Breast epithelium (tissue), 4 donors: Measurements from ENCODE around the gene CCDC9B. TPM values are rescaled to one million over a fixed set of nuclear protein-coding genes. Genes with fewer than 3 reads are reported as not detected.

Source experiments
- DNase-seq, 2 donors: peaks; one replicate each; pipeline ENCODE4 v3.0.0-alpha.2; 2019; ENCODE audit warnings: low spot score in 2 of 2
- H3K27ac ChIP-seq, 2 donors: fragments of 200-600 bp; sonication (generic) in 1 of 2; one replicate each; pipeline ENCODE4 v1.5.1; 2016 to 2019; ENCODE audit warnings: mild to moderate bottlenecking in 1 of 2
- H3K27me3 ChIP-seq, 2 donors: fragments of 200-600 bp; sonication (generic) in 1 of 2; one replicate each; pipeline versions ENCODE4 v1.5.1 to v1.6.0; 2017 to 2019; ENCODE audit warnings: control low read depth in 1 of 2, mild to moderate bottlenecking in 1 of 2
- H3K36me3 ChIP-seq: fragments of 200-600 bp; one replicate; pipeline ENCODE4 v1.5.1; 2019
- H3K4me1 ChIP-seq, 2 donors: fragments of 200-600 bp; sonication (generic); one replicate each; pipeline ENCODE4 v1.5.1; 2016 to 2019; ENCODE audit warnings: control low read depth in 1 of 2
- H3K4me3 ChIP-seq, 3 donors: fragments of 200-600 bp; sonication (generic); 1 replicate in 2 of 3; 2 replicates in 1 of 3; pipeline ENCODE4 v1.5.1; 2016 to 2019; ENCODE audit warnings: mild to moderate bottlenecking in 3 of 3, moderate library complexity in 2 of 3
- H3K9me3 ChIP-seq, 2 donors: fragments of 200-600 bp; sonication (generic) in 1 of 2; one replicate each; pipeline ENCODE4 v1.5.1; 2016 to 2019; ENCODE audit warnings: control low read depth in 1 of 2
- CTCF ChIP-seq, 3 donors: fragments of 450-650 bp; IDR thresholded peaks; one replicate each; pipeline ENCODE4 v1.5.1; 2016 to 2017; ENCODE audit warnings: antibody characterized with exemption in 3 of 3, mild to moderate bottlenecking in 3 of 3, moderate library complexity in 3 of 3
- POLR2A ChIP-seq: fragments of 450-650 bp; IDR thresholded peaks from one replicate; pipeline ENCODE4 v1.6.1; 2016; ENCODE audit warnings: antibody characterized with exemption, mild to moderate bottlenecking, moderate library complexity
- POLR2AphosphoS5 ChIP-seq, 3 donors: sonication (generic); formaldehyde crosslinking; IDR thresholded peaks; one replicate each; pipeline ENCODE4 v1.6.1; 2017; ENCODE audit warnings: antibody characterized with exemption in 3 of 3
- intact Hi-C: fragments of 100-400 bp; cut with DNase I; formaldehyde crosslinking; loops from one replicate; pipeline ENCODE4 v1.15.1; 2023; ENCODE audit warnings: low total_unique reads
- total RNA-seq, 3 donors: library from RNA; depleted of rRNA; stranded (reverse); fragments of >200 nt; gene quantifications; one replicate each; pipeline ENCODE4 v1.1.0, GENCODE V29; 2016

Gene CCDC9B
- total RNA-seq, 3 donors from 2014 or later = 4.0 to 14.1 (median 9.4) TPM

- intact Hi-C loops = no loop called here
- peak within 1 kb of the TSS; percentile 88 to 92 (median 89) for H3K4me3 ChIP-seq
- H3K9me3 ChIP-seq = no peaks in the 10 kb centered on the region
- H3K27me3 ChIP-seq = no peaks in the 10 kb centered on the region
- TF ChIP-seq CTCF (IDR thresholded peaks at IDR 0.05) (no peak), POLR2AphosphoS5 (IDR thresholded peaks at IDR 0.05) (peak in 2 of 3 donors; percentile 20 to 50)
- H3K4me1 ChIP-seq = peaks cover 0 to 5% of the 10 kb centered on the region in 2 donors
- H3K27ac ChIP-seq = peak within 1 kb of the TSS; percentile 23 to 58
- peak; percentile 86 for DNase-seq
- H3K36me3 ChIP-seq = no peaks in the 10 kb centered on the region
Measured at GRCh38 chr15:40382580-40383456, 42.1 kb upstream of the CCDC9B start, which contains the start of gene KNSTRN. Gene KNSTRN (plus strand): TSS chr15:40382721. CDS start chr15:40382836, 115 bp downstream.

- DNase-seq = no peak
- H3K9me3 ChIP-seq = no peaks in the 10 kb centered on the region
- TF ChIP-seq POLR2AphosphoS5 (IDR thresholded peaks at IDR 0.05) (no peak), POLR2A (no peak), CTCF (IDR thresholded peaks at IDR 0.05) (no peak)
- no peaks in the 10 kb centered on the region for H3K36me3 ChIP-seq
- H3K27me3 ChIP-seq = no peaks in the 10 kb centered on the region
- H3K4me3 ChIP-seq = no peak overlapping the region
- peak overlapping the region in 1 of 2 donors; percentile 58 for H3K27ac ChIP-seq
- intact Hi-C loops = no loop called here
- H3K4me1 ChIP-seq = peaks cover 0 to 5% of the 10 kb centered on the region in 2 donors
Measured at GRCh38 chr15:40381818-40382529, 41.2 kb upstream of the CCDC9B start.

- Histone ChIP-seq H3K36me3 (no peaks in the 10 kb centered on the region), H3K27me3 (no peaks in the 10 kb centered on the region), H3K4me1 (peaks cover 0 to 5% of the 10 kb centered on the region in 2 donors), H3K9me3 (no peaks in the 10 kb centered on the region), H3K27ac (peak overlapping the region in 1 of 2 donors; percentile 40), H3K4me3 (no peak overlapping the region)
- DNase-seq = no peak
- no peak for TF ChIP-seq CTCF (IDR thresholded peaks at IDR 0.05)
- TF ChIP-seq POLR2A = no peak
- TF ChIP-seq POLR2AphosphoS5 (IDR thresholded peaks at IDR 0.05) = no peak
- intact Hi-C loops = no loop called here
Measured at GRCh38 chr15:40380636-40381035, 39.9 kb upstream of the CCDC9B start.

GRCh38 chr15:40379853-40380252 lies 39.1 kb upstream of the CCDC9B start:
- Histone ChIP-seq H3K36me3 (no peaks in the 10 kb centered on the region), H3K9me3 (no peaks in the 10 kb centered on the region), H3K27me3 (no peaks in the 10 kb centered on the region), H3K27ac (peak overlapping the region in 1 of 2 donors; percentile 40), H3K4me1 (peaks cover 0 to 5% of the 10 kb centered on the region in 2 donors), H3K4me3 (no peak overlapping the region)
- DNase-seq = peak in 1 of 2 donors; percentile 78
- TF ChIP-seq CTCF (IDR thresholded peaks at IDR 0.05) = no peak
- no peak for TF ChIP-seq POLR2AphosphoS5 (IDR thresholded peaks at IDR 0.05)
- intact Hi-C loops = no loop called here

GRCh38 chr15:40379374-40379773 lies 38.6 kb upstream of the CCDC9B start:
- no peaks in the 10 kb centered on the region for H3K9me3 ChIP-seq
- intact Hi-C loops = no loop called here
- no peak overlapping the region for H3K4me3 ChIP-seq
- TF ChIP-seq CTCF (IDR thresholded peaks at IDR 0.05) (no peak), POLR2AphosphoS5 (IDR thresholded peaks at IDR 0.05) (no peak), POLR2A (no peak)
- no peaks in the 10 kb centered on the region for H3K36me3 ChIP-seq
- H3K27me3 ChIP-seq = no peaks in the 10 kb centered on the region
- peak overlapping the region in 1 of 2 donors; percentile 40 for H3K27ac ChIP-seq
- DNase-seq = no peak
- H3K4me1 ChIP-seq = peaks cover 0 to 5% of the 10 kb centered on the region in 2 donors
